SHP77 treated with DMSO at 0.1 percent for 48 hours (cell line): Measurements from ENCODE around the gene VIT.

Source experiments
- DNase-seq: peaks from one replicate; lab custom pipeline; 2025; lab: John Stamatoyannopoulos, UW

The VIT gene

DNA sequence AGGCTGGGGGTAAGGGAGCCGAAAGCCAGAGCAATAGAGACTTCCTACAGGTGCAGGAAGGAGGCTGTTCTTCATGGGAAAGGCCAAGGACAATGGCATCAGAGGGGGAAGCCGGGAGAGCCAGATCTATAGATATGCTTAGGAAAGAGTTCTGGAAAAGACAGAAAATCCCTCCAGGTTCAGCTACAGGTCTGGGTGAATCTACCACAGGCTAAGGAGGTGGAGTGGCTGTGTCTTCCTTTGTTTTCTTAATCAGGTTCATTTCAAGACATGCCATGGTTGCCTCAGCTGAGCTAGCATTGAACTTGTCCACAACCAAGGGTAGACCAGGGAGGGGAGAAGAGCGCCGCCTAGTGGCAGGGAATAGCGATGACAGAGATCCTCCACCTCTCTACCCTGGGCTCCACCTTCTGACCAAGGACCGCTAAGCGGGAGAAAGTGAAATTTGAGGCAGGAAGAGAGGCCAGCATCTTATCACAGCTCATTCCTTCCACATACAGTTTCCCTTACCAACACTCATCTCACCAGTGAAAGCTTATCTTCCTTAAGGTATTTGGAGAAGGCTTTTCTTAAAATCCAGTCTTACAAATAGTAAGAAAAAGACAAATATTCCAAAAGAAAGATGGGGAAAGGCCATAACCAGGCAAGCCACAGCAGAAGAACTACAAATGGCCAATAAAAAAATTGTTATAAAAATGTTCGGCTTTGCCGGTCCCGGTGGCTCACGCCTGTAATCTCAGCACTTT is 74.2 kb downstream of the VIT start:
- DNase-seq, result peak; percentile 19

DNA sequence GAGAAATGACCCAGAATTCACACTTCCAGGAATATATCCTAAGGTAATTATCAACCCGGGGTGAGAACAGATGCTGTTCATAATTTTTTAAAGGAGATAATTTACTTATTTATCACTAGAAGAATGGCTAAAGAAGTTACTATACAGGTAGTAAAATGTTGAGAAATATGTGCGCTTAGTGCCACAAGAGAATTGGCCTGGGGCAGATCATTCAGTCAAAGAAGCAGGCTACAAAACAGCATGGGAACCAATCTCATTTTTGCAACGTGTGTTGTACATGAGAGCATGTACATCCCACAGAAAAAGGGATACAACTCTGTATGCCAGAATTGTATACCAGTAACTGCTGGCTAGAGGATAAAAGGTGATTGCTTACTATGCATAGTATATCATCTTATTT is 75.2 kb downstream of the VIT start:
- DNase-seq, result no peak

DNA sequence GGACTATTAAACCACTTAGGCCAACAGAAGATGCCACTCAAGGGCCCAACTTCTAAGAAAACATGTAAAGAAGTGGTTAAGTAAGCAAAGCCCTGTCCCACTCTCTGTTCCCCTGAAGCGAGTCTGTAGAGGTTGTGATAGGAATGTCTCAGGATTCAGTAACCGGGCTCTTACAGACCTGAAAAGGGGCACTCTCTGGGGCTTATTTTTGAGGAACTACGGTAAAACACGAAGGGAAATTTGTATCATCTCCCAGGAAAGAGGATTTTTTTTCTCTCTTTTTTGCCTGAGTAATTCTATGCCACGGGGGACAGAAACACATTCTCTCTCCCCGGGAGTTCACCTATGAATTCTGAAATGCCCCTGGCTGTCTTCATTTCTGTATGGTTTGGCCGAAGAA is 77.4 kb downstream of the VIT start:
- DNase-seq, result no peak

DNA sequence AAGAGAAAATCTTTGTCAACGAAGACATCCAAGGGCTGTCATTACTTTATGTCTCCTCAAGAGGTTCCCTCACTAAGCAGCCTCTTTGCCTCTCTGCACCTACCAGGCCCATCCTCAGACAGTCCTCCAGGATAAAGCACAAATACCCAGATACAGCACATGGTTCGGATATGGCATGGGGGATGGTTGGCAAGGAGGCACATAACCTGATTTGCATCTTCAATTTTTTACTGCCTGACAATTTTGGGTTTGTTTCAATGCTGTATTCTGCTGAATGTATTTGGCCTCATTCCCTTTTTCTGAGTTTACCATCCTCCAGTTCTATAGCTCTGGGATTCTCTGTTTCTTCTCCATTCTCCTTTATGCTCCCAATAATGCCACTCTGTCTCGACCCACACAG is 78.8 kb downstream of the VIT start:
- no peak for DNase-seq

DNA sequence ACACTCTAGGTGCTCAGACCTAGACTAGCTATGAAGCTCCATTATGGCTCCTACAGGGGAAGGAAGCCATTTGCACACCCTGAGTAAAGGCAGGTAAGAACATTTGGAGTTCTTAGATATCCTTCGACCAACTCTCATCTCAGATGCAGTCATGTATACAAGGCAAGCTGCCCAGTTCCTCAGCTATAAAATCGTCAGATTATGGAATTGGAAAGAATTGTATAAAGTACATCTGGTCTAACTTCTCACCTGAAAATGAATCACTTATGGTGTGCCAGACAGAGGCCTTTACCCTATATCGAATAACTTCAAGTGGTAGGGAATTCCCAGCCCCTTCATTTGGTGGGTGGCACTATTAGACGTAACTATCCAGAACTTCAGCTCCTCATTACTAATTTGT is 79.3 kb downstream of the VIT start:
- DNase-seq, result no peak

DNA sequence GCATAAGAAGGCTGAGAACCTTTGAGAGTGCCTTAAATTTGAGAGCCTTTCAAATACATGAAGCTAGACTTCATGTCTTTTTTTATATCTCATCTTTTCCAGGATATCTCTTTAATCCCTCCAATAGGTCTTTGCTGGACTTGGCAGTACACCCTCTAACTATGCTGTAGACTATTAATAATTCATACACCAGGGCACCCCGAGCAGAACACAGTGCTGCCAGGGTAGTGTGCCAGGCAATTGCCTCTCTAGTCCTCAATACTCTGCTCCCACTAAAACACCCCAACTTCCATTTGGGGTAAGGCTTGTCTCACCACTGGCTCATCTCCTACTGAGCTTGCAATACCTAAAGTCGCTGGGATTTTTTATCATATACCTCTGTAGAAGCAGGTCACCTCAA is 80.8 kb downstream of the VIT start:
- DNase-seq, result no peak

DNA sequence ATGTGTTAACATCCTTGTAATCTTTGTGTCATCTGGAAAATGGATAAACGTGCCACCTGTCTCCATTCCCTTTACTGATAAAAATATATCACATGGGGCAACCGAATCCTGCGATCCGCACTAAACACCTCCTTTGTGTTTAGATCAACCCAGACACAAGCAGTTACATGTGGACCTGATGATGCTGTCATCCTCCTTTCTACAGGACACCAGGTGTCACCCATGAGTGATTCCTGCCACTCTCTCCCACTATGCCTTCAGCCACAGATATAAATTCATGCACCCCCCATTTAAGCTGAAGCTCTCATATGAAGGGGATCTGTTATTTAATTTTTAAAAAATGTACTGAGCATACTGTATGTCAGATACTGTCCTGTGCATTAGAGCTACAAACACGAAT is 81.3 kb downstream of the VIT start:
- no peak for DNase-seq

DNA sequence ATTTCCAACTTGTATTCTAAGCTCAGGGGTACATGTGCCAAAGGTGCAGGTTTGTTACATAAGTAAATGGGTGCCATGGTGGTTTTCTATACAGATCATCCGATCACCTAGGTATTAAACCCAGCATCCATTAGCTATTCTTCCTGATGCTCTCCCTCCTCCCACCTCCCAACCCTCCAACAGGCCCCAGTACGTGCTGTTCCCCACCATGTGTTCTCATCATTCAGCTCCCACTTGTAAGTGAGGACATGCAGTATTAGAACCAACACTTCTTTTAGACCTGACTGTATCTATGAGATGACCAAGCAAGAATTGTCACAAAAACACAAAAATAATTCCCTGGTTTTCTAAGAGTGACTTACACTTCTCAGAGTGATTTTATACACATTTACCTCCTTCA is 83.0 kb downstream of the VIT start:
- DNase-seq, result no peak

DNA sequence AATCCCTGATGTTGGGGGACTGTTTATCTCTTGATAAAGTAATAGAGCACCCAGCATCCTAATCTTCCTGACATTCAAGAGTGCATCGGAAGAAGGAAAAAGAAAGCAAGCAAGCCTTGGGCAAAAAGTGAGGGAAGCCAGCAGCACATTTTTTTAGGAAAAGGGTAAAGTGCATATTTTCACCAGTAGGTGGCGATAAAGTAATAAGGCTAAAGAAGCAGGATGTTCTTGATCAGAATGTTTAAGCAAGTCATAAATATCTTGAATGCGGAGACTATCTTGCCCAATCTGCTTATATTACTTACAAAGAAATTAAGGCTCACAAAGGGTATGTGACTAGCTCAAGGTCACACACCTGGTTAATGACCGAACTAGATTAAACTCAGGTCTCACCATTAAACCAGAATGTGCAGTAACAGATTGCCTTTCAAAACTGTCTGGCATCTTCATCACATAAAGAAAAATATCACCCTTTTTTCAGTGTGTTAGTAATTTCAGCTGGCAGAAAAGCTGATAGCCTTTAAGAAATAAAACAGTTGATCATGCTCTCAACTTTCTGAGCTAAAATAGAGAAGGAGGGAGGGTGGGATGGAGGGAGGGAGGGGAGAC is 83.8 kb downstream of the VIT start:
- peak; percentile 7 for DNase-seq

DNA sequence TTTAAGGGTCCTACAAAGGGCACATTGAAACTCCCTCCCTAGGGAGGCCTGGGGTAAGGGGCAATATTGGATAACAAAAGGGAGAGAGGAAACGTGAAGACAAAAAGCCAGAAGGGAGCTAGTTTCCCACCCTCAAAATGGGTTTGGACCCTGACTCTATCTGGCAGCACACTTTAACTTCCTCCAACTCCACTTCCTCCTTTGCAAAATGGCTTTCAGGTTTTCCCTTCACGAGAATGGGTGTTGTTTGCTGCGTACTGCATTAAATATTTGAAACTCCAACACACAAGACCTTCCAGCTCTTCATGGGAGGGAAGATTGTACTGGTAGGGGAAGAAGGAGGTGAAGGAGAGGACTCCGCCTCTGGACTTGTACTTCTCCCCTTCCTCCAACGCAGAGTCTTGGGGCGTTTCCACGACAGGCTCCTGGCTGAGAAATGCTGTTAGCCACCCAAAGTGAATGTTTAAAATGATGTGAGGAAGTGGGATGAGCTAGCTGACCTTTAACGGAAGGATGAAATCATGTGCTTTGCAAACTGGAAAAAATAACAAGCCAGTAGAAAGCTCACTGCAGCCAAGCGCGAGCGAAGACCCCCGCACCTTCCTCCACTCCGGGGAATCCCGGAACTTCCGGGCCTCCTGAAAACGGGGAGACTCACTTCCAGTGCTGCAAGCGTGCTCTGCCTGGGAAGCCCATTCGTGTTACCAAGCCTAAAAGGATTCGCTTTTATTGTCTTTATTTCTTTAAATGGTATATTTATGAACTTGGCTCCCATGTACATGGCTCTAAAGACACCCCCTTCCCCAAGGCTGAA is 85.6 kb downstream of the VIT start:
- no peak for DNase-seq

DNA sequence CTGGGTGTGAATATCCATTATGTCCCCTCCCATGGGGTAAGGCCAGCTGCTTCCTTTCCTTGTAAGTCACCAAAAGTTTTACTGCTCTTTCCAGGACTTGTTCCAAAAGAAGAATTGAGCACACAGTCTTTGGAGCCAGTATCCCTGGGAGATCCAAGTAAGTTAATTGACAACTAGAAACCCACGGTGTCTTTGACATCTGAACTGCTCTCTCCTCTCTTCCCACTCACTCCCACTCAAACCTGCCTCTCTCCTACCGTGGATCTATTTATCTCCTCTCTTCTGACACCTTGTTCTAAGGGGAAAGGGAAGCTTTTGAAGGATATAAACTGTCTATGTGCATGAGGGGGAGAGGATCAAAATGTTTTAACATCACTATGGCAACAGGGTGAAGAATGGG is 86.7 kb downstream of the VIT start:
- no peak for DNase-seq

DNA sequence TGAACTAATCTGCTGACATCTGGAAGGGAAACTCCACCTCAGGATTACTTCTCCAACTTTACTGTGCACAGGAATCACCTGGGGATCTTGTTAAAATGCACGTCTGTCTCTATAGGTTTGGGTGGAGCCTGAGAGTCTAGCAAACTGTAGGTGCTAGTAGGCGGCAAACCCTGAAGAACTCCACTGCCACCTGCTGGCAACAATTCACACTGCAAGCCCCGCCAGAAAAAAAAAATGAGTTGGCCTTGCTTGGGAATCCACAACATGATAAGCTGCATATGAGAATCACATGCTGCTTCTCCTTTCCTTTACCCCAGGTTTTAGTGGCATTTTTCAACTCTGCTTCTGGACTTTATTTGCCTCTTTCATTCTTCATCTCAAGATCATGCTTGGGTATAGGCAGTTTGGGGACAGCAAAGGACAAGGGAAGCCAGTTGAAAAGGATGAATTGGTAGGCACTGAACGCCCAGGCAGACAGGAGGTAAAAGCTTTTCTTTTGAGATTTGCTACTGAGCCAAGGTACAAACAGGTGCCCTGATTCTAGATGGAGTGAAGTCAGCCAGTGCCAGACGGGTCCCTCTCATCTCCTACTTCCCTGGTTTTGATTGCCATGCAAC is 88.8 kb downstream of the VIT start:
- peak; percentile 6 for DNase-seq

DNA sequence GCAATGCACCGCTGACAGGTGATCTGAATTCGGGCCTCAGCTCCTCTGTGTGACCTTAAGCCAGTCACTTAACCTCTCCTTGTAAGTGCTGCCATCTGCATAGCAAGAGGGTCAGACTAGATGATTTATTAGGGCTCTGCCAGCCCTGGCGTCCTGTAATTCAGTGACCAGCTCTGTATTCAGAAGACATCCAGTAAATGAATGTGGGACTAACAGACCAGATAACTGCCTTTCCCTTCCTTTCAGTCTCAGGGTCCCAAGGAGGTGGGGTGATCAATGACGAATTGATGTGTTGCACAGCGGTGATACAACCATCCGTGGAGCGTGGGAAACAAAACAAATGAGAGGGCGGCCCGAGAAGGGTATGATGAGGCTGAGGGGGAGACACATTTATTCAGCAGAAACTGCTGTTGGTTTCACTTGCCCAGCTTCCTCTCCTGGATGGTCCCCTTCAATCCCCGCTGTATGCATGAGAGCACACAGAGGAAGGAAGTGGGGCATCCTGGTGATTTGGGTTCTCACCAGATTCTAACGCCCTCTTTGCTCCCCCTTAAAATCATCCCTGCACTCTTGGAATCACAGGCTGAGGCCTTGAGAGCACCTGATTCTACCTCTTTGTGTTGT is 92.8 kb downstream of the VIT start:
- no peak for DNase-seq

DNA sequence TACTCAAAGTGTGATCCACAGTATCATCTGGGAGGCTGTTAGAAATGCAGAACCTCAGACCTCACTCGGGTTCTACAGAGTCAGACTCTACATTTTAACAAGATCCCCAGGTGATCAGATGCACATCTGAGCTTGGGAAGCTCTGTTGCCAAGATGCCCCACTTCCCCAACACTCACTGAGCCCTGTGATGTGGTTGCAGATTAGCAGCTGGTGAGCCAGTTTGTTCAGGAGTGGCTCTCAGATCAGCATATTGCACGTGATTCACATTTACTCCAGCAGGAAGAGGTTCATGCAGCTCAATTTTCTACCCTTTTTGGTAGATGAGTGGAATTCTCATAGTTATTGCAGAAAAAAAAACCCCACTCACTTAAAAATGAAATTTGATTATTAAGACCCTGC is 96.4 kb downstream of the VIT start:
- DNase-seq, result no peak

DNA sequence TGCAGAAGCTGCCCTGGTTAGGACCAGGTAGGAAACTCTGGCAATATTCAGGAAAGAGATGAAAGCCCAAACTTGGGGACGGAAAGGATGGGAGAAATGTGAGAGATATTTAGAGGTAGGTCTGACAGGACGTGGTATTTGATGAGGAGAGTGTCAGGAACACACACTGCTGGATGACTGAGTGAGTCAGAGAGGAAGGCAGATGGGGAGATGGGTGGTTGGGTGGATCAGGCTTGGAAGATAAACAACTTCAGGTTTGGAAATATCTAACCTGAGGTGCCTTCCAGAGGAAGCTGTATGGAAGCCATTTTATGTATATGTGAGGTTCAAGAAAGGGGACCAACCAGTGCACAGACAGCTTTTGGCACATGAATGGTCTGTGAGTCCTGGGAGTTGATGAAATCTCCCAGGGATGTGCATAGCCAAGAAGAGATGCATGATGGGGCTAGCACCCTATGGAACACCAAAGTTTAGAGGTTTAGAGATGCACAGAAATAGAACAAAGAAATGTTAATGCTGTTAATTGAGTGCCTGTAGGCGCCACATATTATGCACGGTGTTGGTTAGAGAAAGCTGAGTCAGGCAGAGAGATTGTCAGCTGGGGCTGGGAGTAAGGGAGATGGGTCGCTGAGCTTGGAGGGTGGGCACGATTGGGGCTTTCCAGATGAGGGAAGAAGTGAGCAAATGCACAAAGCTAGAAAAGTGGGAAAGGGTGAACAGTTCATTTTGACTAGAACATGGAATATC is 101.0 kb downstream of the VIT start:
- no peak for DNase-seq

DNA sequence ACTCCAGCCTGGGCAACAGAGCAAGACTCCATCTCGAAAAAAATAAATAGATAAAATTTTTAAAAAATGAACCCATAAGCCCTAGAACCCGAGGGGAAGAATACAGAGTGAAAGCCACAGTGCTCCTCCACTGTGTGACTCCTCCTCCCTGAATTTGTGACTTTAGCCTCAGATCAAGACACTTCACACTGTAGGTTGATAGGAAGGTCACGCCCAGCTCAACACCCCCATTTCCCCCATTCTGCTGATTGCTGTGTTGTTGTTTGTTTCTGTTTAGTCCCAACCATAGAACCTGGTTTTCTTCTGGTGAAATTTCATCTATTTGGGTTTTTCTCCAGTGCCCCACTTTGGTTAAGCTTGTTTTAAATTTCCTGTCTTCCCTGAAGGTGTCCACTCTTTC is 102.2 kb downstream of the VIT start:
- no peak for DNase-seq

DNA sequence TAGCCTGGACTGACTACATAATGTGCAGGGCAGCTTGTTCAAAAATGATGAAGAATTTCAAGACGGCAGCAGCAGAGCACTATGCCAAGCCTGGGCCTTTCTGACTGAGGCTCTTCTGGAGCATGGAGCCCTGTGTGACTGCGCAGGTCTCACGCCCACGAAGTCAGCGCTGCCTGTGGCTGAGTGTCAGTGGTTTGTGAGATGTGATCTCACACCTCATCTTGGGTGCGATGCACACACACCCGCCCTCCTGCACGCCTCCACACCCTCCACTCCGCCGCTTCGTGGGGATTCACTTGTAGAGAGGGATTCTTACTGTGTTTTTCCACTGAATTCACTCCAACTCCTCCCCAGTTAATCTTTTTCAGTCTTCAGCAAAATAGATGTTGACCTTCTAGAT is 103.9 kb downstream of the VIT start:
- no peak for DNase-seq

DNA sequence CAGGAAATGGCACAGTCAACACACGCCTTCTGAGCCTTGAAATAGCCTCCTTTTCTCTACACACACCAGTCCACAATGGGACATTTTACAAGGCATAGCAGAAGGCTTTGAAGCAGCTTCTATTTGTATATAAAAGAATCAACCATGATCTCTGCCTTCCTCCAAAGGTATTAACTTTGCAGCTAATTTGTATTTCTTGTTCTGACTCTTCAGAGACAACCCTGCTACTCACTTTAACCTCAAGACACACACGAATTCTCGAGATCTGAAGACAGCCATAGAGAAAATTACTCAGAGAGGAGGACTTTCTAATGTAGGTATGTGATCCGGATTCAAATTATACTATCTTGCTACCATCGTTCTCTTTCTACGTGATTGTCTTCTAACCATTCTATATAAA is 104.6 kb downstream of the VIT start:
- no peak for DNase-seq

DNA sequence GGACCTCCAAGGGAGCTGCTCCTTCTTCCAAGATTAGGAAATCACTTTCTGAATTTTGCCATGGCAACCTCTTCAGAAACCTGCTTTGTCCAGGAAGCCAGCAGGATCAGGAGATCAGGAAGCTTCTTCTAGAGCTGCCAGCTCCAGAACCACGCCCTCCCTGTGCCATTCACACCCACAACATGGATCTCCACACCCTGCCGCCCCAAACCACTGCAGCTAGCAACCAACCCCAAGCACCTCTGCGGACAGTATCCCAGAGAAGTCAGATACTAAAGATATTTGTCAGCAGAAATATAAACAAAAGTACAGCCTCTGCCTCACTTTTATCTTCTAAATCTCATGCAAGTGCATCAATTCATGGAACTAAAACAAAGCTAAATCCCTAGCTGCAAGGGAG is 106.4 kb downstream of the VIT start:
- no peak for DNase-seq

DNA sequence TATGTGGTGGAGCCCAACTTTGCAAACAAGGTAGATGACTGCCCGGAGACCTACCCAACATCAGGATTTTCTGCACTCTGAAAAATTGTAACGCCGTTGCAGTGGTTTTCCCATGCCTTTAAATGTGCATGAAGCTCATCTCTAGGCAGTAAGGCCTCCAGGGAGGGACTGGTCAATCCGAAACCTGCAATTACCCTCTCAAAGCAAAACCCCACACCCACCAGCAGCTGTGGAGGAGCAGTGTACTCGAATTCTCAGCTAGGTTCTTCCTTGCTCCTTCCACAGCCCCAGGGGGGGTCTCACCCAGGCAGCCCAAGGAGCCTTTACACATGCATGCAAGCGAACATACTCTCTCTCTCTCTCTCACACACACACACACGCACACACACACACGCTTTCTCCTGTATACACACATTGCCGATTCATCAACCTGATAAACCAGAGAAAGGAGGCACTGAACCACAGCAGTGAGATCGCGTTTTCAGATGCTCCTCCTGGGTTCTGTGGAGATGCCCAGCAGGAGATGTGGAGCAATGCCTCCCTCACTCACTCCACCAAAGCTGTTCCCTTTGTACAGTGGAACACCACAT is 109.2 kb downstream of the VIT start:
- DNase-seq, result no peak

DNA sequence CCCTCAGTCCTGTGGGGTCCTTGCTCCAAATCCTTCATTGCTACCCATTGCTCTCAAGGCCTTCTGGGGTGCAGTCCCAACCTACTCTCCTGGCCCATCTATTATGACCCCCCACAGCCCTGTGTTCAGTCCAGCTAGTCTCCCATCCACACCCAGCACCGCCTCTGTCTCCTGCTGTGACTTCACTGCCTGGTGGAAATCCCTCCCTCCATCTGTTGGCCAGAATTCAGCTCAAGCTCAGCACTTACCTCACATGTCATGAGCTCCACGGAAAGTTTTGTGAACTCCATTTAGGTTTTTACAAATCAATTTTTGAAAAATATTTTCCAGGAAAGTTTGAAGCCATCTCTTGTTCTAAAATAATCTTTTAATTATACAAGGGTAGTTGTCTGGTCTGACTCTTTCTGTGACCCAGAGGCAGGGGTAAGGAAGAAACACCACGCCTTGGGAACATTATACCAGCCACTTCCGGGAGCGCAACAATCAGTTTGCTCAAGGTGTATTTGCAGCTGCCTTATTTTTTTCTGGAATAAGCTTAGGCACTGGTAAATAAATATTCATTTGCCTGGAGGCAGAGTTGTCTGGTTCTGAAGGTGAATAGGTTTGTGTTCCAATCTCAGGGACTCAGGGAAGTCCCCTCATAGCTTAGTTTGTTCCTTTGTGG is 110.8 kb downstream of the VIT start:
- no peak for DNase-seq
